GM21528 (cell line): ENCODE measurements around the gene KIRREL1.

Experiments
- ATAC-seq: cut with Tn5 transposase; IDR thresholded peaks from one replicate; pipeline ENCODE4 v1.9.1; 2021; ENCODE audit warnings: mild to moderate bottlenecking, moderate library complexity; ENCODE audit not compliant: unreplicated experiment, low FRiP score

The KIRREL1 gene

DNA sequence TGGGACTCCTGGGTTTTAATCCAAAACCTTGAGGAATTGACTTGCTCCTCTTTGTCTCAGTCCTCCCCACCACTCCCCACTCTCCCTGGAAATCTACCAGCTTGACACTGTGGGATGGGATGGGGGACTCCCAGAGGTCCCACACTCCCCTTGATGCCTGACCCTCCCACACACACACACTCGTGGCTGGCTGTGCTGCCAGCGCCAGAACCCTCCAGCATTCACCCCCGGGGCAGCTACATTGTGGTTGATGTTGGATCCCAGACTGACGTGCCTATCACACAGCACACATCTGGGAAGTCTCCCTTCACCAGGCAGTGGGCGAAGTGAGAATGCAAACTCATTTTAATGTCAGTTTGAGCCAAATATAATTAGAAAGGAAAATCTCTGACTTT, 10.0 kb downstream of the KIRREL1 start:
- no peak for ATAC-seq

- no peak for ATAC-seq
Observed at GRCh38 chr1:158005224-158005623, 11.8 kb downstream of the KIRREL1 start.

DNA sequence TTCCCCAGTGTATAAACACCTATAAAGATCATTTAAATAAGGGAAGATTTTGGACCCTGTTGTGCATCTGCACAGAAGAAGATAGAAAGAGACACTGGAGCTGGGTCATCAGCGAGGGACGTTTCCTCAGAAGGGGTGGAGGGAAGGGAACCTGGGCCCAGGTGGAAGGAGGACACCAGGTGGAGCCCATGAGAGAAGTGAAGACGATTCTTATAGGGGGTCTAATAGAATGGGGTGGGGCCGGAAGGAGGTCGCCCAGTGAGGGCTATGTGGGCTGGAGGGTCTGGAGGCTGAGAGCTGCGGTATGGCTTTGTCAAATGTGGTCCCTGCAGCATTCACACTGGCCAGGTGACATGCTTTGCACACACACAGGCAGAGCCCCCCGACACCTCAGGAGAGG, 13.7 kb downstream of the KIRREL1 start:
- no peak for ATAC-seq

DNA sequence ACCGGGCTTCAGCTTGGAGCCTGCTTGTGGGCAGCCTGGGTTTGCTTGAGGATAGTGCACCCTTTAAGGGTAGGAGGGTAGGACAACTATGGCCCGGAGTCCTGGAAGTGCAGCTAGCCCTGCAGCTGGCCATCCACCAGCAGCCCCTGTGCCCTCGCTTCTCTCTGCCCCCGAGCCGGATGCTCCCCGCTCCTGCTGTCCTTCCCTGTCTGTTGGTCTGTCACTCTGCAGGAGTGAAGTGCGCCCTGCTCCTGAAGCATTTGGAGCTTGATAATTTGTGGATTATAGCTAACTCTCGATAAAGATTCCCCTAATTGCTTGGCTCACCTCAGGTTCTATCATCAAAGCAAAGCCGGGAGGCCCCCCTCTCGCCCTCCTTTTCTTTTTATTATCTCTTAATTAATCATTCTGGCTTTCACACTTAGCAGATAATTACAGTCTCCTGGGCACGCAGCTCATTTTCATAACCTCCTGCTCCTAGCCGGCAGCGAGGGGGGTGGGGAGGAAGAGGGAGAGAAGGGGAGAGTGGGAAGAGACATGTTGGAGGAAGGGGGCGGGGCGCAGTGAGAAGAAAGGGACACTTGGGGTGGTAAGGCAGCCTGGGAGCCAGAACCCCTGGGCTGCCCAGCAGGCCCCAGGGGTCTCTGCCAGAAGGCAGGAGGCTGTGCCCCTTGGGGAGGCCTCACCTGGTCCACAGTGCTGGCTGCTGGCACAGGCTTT, 14.4 kb downstream of the KIRREL1 start:
- ATAC-seq, result no peak

GRCh38 chr1:158008630-158009029, 15.2 kb downstream of the KIRREL1 start:
- no peak for ATAC-seq

DNA sequence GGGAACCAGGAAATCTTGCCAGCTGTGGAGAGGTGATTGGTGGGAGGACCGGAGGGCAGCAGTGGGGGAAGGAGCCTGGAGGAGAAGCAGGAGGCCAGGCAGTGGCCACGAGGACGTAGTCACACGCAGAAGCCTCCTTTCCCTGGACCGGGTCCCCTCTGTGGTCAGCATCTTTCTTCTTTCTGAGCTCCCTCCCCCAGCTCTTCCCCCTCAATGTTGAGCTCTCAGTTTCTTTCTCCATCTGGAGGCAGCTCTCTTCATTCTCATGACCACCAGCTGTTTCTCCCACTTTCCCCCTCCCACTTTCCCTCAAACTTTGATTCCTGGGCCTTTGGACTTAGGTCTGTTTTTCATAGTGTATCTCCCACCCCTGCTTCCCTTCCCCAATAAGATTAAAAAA, 18.3 kb downstream of the KIRREL1 start:
- no peak for ATAC-seq

GRCh38 chr1:158013840-158014730, 20.6 kb downstream of the KIRREL1 start:
- ATAC-seq, result no peak

DNA sequence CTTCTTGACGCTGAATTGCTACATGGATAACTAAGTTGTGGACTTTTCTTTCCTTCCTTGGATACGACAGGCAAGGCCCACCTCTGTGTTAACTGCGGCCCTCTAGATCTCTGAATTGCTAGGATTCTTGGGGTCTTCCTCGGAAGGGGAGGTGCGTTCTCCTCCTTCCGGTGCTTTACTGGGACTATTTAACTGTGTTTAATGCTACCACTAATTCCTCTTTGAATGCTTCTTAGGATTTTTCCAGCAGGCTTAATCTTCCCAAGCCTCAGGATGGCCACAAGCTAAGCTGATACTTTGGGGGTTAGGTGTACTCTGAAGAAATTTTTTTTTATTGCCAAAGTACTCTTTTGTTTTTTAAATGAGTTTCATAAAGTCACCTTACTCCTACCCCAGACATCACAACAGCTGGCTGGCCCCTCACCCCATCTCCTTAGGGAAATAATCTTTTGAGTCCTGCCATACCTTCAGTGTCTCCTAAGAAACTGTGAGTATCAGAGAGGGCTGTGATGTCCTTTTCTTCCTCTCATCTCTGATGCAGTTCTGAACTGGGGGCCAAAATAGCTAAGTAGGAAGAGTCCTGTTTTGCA, 21.4 kb downstream of the KIRREL1 start:
- no peak for ATAC-seq

GRCh38 chr1:158016651-158017335, 23.3 kb downstream of the KIRREL1 start:
- ATAC-seq, result no peak

GRCh38 chr1:158017800-158018595, 24.6 kb downstream of the KIRREL1 start:
- no peak for ATAC-seq

DNA sequence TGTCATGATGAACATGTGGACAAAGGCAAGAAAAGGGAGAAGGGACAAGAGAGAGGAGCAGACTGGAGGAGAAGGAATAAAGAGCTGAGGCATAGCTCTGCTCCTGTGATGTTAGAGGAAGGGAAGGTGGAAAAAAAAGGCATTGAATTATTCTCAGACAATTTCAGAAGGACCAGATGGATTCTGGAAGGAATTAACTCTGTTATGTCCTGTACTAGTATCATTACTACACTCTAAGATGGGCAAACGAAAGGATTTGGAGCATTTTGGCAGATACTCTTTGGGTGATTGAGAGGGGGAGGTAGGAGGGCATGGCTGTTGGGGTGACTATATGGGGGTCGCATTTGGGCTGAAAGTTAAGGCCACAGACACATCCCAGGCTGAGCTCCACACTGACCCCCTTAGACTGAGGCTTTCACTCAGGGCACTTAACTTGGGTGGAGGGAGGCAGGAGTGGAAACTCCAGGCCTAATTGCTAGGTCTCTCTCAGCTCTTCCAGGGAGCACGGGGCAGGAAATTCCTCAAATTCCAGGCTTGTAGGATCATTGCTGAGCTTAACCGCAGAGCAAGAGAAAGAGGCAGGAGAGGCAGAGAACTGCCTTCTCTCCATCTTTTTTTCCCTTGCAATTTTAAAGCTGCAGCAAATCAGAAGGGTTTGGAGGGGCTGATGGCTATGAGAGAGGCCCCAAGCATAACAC, 25.9 kb downstream of the KIRREL1 start:
- ATAC-seq, result no peak

DNA sequence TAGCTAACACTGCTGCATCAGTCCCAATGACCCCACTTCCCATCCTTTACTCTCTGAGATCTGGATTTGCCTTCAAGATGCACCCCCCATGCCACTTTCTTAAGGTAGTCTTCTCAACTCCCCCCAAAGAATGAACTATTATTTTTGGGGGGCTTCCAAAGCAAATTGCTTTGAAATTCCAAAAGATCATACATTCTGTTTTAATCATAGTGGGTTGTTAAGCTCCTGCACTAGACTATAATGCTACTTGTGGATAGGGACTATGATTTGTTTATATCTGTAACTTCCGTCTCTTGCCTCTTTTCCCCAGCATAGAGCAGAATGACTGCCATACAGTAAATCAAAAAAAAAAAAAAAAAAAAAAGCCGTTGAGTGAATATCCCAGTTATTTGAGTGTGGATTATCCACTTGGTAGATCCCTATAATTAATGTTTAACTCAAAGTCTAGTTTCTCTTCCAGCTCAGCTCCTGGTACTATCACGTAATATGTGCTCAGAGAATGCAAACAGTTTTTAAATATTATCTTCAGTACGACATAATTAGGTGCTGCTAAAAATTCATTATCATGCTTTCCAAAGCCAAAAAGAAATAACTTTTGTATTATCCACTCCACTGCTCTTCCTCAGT, 26.9 kb downstream of the KIRREL1 start:
- ATAC-seq, result no peak

GRCh38 chr1:158020886-158021620, 27.6 kb downstream of the KIRREL1 start:
- ATAC-seq, result no peak

- no peak for ATAC-seq
Observed at GRCh38 chr1:158021721-158022120, 28.3 kb downstream of the KIRREL1 start.

GRCh38 chr1:158022554-158023312, 29.3 kb downstream of the KIRREL1 start:
- ATAC-seq, result no peak

GRCh38 chr1:158024737-158025136, 31.3 kb downstream of the KIRREL1 start:
- no peak for ATAC-seq

DNA sequence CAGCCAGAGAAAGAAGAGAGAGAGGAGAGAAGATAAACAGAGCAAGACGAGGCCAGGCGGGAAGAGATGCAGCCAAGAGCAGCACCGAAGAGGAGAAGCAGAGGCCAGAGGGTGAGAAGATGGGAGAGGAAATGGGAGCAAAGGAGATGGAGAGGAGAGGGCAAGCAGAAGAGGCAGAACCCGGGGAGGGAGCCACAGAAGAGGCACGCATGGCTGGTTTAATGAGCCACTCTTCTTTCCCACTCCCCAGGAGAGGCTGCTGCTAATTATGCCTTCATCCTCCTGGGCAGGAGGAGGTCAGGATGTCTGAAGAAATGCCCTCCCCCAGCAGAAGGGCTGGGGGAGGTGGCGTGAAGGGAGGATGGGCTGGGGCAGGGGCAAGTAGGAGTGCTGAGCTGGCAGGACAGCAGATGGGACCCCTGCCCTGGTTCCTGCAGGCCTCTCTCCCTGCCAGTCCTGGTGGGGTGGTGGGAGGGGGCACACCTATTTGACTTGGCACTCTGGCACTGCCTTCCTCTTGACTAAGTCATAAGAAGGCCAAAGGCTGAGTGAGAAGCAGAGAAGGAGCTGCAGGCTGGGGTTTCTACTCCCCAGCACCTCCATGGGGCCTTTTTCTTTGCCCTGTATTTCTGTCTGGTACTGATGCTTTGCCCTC, 32.3 kb downstream of the KIRREL1 start:
- ATAC-seq, result no peak
